SIG-M5 (cell line): ENCODE measurements around the gene SELENON.

Source experiments
- DNase-seq: peaks from one replicate; lab custom pipeline; 2025; lab: John Stamatoyannopoulos, UW

The SELENON gene

GRCh38 chr1:25799935-25800702, at the start of gene SELENON:
TSS of gene SELENON (plus strand) at chr1:25800193. CDS start at chr1:25800231, 38 bp downstream.
- no peak for DNase-seq

- DNase-seq = no peak
These were observed 48.9 kb upstream of the SELENON start for GRCh38 chr1:25750923-25751605.

GRCh38 chr1:25754470-25755181, 45.4 kb upstream of the SELENON start:
- DNase-seq = no peak

GRCh38 chr1:25755475-25756125, 44.4 kb upstream of the SELENON start:
- no peak for DNase-seq

- no peak for DNase-seq
These were observed 43.8 kb upstream of the SELENON start for GRCh38 chr1:25756215-25756614.

- no peak for DNase-seq
These were observed 42.7 kb upstream of the SELENON start for GRCh38 chr1:25757151-25757845.

- no peak for DNase-seq
These were observed 42.2 kb upstream of the SELENON start for GRCh38 chr1:25757846-25758185.

GRCh38 chr1:25758466-25759070, 41.4 kb upstream of the SELENON start:
- no peak for DNase-seq

- no peak for DNase-seq
These were observed 39.8 kb upstream of the SELENON start for GRCh38 chr1:25760122-25760719.

GRCh38 chr1:25760871-25761270, 39.1 kb upstream of the SELENON start:
- DNase-seq = no peak

GRCh38 chr1:25763493-25763892, 36.5 kb upstream of the SELENON start:
- no peak for DNase-seq

GRCh38 chr1:25765136-25765922, 34.7 kb upstream of the SELENON start:
- DNase-seq = no peak

GRCh38 chr1:25765923-25766589, 33.9 kb upstream of the SELENON start:
- no peak for DNase-seq

GRCh38 chr1:25766721-25767436, 33.1 kb upstream of the SELENON start:
- no peak for DNase-seq

- no peak for DNase-seq
These were observed 32.6 kb upstream of the SELENON start for GRCh38 chr1:25767437-25767770.

GRCh38 chr1:25768999-25769398, 31.0 kb upstream of the SELENON start:
- no peak for DNase-seq

- no peak for DNase-seq
These were observed 30.2 kb upstream of the SELENON start for GRCh38 chr1:25769625-25770383.

- no peak for DNase-seq
These were observed 29.3 kb upstream of the SELENON start for GRCh38 chr1:25770541-25771220.
